Measurements from ENCODE around the gene MRGPRG. TPM values are rescaled to one million over a fixed set of nuclear protein-coding genes. Genes with fewer than 3 reads are reported as not detected.

The MRGPRG gene
- total RNA-seq, 1 experiment from 2014 or later = not detected

DNA sequence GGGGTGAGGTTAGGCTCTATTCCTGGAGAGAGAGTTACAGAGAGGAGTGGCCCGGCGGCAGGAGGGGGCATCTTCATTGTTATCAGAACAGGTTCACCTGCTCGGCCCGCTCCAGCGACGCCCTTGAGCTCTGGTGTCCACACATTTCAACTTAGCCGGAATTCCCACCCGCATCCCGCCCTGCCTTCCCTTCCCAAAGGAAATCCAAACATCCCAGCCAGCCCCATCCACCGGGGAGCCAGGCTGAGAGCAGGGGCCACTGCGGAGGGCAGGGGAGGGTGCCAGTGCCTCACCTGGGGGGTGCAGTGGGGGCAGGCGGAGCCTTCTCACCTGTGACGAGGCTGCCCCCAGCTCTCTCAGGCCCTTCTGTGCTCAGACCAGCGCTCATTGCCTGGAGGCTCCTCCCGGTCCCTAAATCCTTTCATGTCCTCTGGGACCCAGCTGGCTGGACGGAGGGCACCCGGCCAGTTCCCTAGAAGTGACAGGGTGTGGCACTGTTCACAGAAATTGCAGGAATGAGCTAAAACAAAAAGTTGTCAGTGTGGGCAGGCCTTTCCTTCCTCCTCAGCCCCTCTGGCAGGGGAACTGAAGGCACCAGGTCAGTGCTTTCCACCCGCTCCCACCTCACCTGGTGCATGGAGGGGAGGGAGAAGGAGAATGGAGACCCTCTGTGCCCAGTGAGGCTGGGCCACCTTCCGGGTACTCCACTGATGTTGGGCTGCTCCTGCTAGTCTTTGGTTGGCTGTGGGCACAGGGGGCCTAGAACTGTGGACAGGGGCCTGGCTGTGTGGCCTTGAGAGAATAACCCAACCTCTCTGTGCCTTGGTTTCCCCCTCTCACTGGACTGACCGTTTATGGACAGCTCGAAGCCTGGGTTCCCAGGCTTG lies 2.2 kb upstream of the MRGPRG start:
- Histone ChIP-seq H3K9me3 (replicated peaks) (no peaks in the 10 kb centered on the region), H3K27me3 (peaks cover 11% of the 10 kb centered on the region; the same call in 1 of the 2 replicates), H3K36me3 (no peaks in the 10 kb centered on the region), H3K4me1 (no peaks in the 10 kb centered on the region), H3K27ac (no peak overlapping the region), H3K4me3 (no peak overlapping the region)
- no peak for DNase-seq

- H3K4me3 ChIP-seq = no peak overlapping the region
- H3K4me1 ChIP-seq = no peaks in the 10 kb centered on the region
- H3K9me3 ChIP-seq (replicated peaks) = no peaks in the 10 kb centered on the region
- no peaks in the 10 kb centered on the region for H3K36me3 ChIP-seq
- H3K27me3 ChIP-seq = peaks cover 15% of the 10 kb centered on the region; the same call in 1 of the 2 replicates
- H3K27ac ChIP-seq = no peak overlapping the region
- DNase-seq = no peak
Observed at GRCh38 chr11:3220101-3220500, 1.5 kb upstream of the MRGPRG start.

- Histone ChIP-seq H3K9me3 (replicated peaks) (no peaks in the 10 kb centered on the region), H3K27ac (no peak overlapping the region), H3K36me3 (no peaks in the 10 kb centered on the region), H3K4me1 (no peaks in the 10 kb centered on the region), H3K27me3 (peaks cover 15% of the 10 kb centered on the region; the same call in 1 of the 2 replicates), H3K4me3 (no peak overlapping the region)
- DNase-seq = no peak
Observed at GRCh38 chr11:3219281-3219892, 774 bp upstream of the MRGPRG start.

GRCh38 chr11:3217818-3218482 lies 663 bp downstream of the MRGPRG start:
- peaks cover 10% of the 10 kb centered on the region; the same call in 1 of the 2 replicates for H3K27me3 ChIP-seq
- no peaks in the 10 kb centered on the region for H3K36me3 ChIP-seq
- no peak overlapping the region for H3K27ac ChIP-seq
- H3K4me1 ChIP-seq = no peaks in the 10 kb centered on the region
- no peaks in the 10 kb centered on the region for H3K9me3 ChIP-seq (replicated peaks)
- no peak for DNase-seq
- H3K4me3 ChIP-seq = no peak overlapping the region

DNA sequence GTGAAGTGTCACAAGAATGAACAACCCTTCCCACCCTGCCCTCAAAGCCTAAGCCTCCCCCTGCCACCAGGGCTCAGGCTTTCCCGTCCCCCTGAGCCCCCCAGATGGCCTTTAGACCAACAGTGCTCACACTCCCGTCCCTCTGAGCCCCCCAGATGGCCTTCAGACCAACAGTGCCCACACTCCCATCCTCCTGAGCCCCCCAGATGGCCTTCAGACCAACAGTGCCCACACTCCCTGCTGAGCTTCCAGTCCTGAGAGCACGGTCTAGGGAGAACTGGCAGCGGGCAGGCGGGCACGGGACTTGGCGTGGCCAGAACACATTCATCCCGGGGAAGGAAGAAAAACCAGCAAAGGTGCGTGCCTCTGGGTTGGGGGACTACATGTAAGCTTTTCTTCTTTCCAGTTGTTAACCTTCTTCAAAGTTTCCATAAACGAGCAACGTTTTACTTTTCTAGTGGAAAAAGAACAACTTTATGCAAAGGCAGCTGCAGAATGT lies 2.5 kb downstream of the MRGPRG start:
- no peaks in the 10 kb centered on the region for H3K36me3 ChIP-seq
- no peak for DNase-seq
- no peaks in the 10 kb centered on the region for H3K9me3 ChIP-seq (replicated peaks)
- no peaks in the 10 kb centered on the region for H3K4me1 ChIP-seq
- no peak overlapping the region for H3K4me3 ChIP-seq
- no peak overlapping the region for H3K27ac ChIP-seq
- peaks cover 7% of the 10 kb centered on the region; the same call in 1 of the 2 replicates for H3K27me3 ChIP-seq

GRCh38 chr11:3215346-3216026 lies 3.1 kb downstream of the MRGPRG start:
- Histone ChIP-seq H3K27ac (no peak overlapping the region), H3K27me3 (peaks cover 4% of the 10 kb centered on the region; the same call in 1 of the 2 replicates), H3K4me1 (no peaks in the 10 kb centered on the region), H3K36me3 (no peaks in the 10 kb centered on the region), H3K4me3 (no peak overlapping the region), H3K9me3 (replicated peaks) (no peaks in the 10 kb centered on the region)
- DNase-seq = no peak

DNA sequence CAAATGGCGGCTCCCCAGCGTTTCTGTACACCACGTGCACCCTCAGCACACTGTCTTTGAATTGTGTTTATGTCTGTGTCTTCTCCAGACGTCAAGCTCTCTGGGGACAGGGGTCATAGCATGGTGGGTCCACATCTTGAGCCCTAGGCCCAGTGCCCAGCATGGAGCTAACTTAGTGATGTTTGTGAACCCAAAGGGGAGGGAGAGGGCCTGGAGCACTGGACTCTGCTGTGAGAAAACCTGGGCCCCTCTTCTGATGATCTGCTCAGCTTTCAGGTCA lies 4.3 kb downstream of the MRGPRG start:
- H3K9me3 ChIP-seq (replicated peaks) = no peaks in the 10 kb centered on the region

GRCh38 chr11:3213659-3214419 lies 4.8 kb downstream of the MRGPRG start:
- Histone ChIP-seq H3K36me3 (no peaks in the 10 kb centered on the region), H3K9me3 (replicated peaks) (no peaks in the 10 kb centered on the region), H3K4me1 (no peaks in the 10 kb centered on the region), H3K27ac (no peak overlapping the region), H3K4me3 (no peak overlapping the region), H3K27me3 (peaks cover 4% of the 10 kb centered on the region; the same call in 1 of the 2 replicates)
- DNase-seq = no peak

More for the DNA sequence above, 4.3 kb downstream of the MRGPRG start:
- Histone ChIP-seq H3K27ac (no peak overlapping the region), H3K4me1 (no peaks in the 10 kb centered on the region), H3K27me3 (peaks cover 4% of the 10 kb centered on the region; the same call in 1 of the 2 replicates), H3K4me3 (no peak overlapping the region), H3K36me3 (no peaks in the 10 kb centered on the region)
- no peak for DNase-seq

GRCh38 chr11:3208272-3208671 lies 10.3 kb downstream of the MRGPRG start:
- Histone ChIP-seq H3K36me3 (no peaks in the 10 kb centered on the region), H3K4me3 (no peak overlapping the region), H3K9me3 (replicated peaks) (no peaks in the 10 kb centered on the region), H3K27ac (no peak overlapping the region), H3K4me1 (no peaks in the 10 kb centered on the region), H3K27me3 (peaks cover under 1% of the 10 kb centered on the region; the same call in 1 of the 2 replicates)
- DNase-seq = no peak

DNA sequence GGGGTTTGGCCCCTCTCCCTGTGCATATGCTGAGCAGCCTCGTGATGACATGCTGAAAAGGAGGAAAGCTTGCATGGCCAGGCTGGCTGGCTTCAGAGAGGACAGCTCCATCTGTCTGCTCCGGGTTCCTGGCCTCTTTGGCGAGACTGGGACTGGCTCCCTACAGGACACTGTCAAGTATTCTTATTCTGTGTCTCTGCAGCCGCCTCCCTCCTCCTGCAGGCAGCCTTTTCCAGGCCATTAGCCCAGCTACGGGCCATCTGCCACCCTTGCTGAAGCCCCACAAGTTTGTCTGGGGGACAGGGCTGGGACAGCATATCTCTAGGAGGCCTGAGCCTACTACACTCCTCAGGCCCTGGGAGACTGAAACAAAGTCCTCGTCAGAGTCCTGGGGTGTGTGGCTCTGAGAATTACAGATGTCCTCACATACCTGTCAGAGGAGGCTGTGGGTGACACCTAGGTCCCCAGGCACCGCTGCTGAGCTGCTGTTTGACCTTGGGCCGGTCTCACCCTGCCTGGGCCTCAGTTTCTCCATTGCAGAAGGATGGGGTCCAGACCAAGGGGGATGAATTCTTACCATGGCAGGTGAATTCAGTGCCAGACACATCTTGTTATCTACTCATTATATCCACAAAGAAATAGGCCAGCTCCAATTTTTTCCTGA lies 11.0 kb downstream of the MRGPRG start:
- Histone ChIP-seq H3K4me1 (no peaks in the 10 kb centered on the region), H3K9me3 (replicated peaks) (no peaks in the 10 kb centered on the region), H3K27ac (no peak overlapping the region), H3K4me3 (no peak overlapping the region), H3K36me3 (no peaks in the 10 kb centered on the region), H3K27me3 (peaks cover 6% of the 10 kb centered on the region; the same call in 1 of the 2 replicates)
- no peak for DNase-seq

DNA sequence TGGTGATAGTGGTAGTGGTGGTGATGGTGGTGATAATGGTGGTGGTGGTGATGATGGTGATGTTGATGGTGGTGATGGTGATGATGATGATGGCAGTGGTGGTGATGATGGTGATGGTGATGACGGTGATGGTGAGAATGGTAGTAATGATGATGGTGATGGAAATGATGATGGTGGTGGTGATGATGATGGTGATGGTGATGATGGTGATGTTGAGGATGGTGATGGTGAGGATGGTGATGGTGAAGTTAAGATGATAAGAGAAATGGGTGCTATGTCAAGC lies 11.8 kb downstream of the MRGPRG start:
- Histone ChIP-seq H3K36me3 (no peaks in the 10 kb centered on the region), H3K4me3 (no peak overlapping the region), H3K27ac (no peak overlapping the region), H3K4me1 (no peaks in the 10 kb centered on the region), H3K9me3 (replicated peaks) (no peaks in the 10 kb centered on the region), H3K27me3 (peaks cover 6% of the 10 kb centered on the region; the same call in 1 of the 2 replicates)
- DNase-seq = no peak

DNA sequence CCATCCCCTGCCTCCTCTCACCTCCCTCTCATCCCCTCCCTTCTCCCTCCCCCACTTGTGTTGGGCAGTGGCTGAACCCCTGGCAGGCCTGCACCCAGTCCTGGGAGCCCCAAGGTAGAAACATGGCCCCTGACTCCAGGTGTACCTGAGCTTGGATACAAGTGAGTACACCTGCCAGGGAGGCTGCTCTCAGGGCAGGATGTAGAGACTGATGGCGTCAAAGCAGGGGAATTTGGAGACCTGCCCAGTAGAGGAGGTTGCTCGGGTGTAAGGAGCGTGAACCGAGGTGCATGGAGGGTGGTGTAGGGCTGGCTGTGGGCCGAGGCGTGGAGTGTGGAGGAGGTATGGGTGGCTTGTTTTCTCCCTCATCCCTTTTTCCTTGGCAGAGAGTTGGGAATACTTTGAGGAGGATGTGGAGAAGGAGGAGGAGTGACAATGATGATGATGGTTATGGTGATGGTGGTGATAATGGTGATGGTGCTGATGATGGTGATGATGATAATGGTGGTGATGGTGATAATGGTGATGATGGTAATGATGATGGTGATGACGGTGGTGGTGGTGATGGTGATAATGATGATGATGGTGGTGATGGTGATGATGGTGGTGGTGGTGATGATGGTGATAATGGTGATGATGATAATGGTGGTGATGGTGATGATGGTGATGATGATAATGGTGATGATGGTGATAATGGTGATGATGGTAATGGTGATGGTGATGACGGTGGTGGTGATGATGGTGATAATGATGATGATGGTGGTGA lies 12.3 kb downstream of the MRGPRG start:
- peaks cover 6% of the 10 kb centered on the region; the same call in 1 of the 2 replicates for H3K27me3 ChIP-seq
- no peaks in the 10 kb centered on the region for H3K4me1 ChIP-seq
- DNase-seq = no peak

More for the DNA sequence above, 12.3 kb downstream of the MRGPRG start:
- no peak overlapping the region for H3K4me3 ChIP-seq
- H3K27ac ChIP-seq = no peak overlapping the region
- no peaks in the 10 kb centered on the region for H3K36me3 ChIP-seq
- H3K9me3 ChIP-seq (replicated peaks) = no peaks in the 10 kb centered on the region
